Fibroblast of skin of back (primary cell): Measurements from ENCODE around the gene ACTL7B. TPM values are rescaled to one million over a fixed set of nuclear protein-coding genes. Genes with fewer than 3 reads are reported as not detected.
"Not testable (repeated sequence)": the region's sequence is repeated elsewhere in the genome, so short reads cannot be mapped to it uniquely, and the experiment has no call there.

Experiments
- DNase-seq: peaks from one replicate; pipeline ENCODE4 v3.0.0-alpha.2; 2013
- polyA plus RNA-seq, 2 experiments: library from polyadenylated mRNA; unstranded; fragments of 120-200 nt; gene quantifications; one replicate each; pipeline ENCODE4 v1.2.1, GENCODE V29; 2013; ENCODE audit not compliant: insufficient read length in 2 of 2

Gene ACTL7B, protein sequence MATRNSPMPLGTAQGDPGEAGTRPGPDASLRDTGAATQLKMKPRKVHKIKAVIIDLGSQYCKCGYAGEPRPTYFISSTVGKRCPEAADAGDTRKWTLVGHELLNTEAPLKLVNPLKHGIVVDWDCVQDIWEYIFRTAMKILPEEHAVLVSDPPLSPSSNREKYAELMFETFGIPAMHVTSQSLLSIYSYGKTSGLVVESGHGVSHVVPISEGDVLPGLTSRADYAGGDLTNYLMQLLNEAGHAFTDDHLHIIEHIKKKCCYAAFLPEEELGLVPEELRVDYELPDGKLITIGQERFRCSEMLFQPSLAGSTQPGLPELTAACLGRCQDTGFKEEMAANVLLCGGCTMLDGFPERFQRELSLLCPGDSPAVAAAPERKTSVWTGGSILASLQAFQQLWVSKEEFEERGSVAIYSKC
- polyA plus RNA-seq (2013, experiment 1 of 2; ENCODE audit: insufficient read length), result not detected
- polyA plus RNA-seq (2013, experiment 2 of 2; ENCODE audit: insufficient read length), result not detected

GRCh38 chr9:108855888-108856287, at the start of gene ACTL7B:
ACTL7B (minus strand) TSS chr9:108855986; CDS start chr9:108855930, 56 bp downstream.
- no peak for DNase-seq

DNA sequence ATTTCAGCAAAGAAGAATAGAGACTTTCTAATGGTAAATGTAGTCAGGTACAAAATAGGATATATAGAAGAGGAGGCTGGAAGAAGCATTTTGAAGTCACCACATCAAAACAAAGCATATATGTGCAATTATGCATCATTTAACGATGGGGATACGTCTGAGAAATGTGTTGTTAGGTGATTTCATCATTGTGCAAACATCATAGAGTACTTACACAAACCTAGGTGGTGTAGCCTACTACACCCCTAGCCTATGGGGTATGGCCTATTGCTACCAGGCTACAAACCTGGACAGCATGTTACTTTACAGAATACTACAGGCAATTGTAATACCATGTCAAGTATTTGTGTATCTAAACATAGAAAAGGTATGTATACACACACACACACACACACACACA, 49.7 kb upstream of the ACTL7B start:
- DNase-seq, result no peak

DNA sequence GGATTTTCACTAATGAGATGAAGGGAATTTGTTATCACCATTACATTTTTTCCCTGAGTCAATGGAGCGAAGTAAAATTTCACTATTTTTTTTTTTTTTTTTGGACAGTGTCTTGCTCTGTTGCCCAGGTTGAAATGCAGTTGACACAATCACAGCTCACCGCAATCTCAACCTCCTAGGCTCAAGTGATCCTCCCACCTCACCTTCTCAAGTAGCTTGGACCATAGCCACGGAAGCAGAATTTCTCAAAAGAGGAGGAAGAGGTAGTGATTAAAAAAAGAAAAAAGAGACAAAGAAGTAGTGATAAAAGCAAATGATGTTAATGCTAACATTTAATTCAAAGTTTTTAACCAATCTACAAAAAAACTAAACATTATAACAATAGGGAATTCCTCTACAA, 48.4 kb upstream of the ACTL7B start:
- DNase-seq, result no peak

- peak; percentile 2 for DNase-seq
These were observed 47.8 kb upstream of the ACTL7B start for GRCh38 chr9:108903420-108904103.

GRCh38 chr9:108900176-108900575, 44.4 kb upstream of the ACTL7B start:
- DNase-seq, result no peak

DNA sequence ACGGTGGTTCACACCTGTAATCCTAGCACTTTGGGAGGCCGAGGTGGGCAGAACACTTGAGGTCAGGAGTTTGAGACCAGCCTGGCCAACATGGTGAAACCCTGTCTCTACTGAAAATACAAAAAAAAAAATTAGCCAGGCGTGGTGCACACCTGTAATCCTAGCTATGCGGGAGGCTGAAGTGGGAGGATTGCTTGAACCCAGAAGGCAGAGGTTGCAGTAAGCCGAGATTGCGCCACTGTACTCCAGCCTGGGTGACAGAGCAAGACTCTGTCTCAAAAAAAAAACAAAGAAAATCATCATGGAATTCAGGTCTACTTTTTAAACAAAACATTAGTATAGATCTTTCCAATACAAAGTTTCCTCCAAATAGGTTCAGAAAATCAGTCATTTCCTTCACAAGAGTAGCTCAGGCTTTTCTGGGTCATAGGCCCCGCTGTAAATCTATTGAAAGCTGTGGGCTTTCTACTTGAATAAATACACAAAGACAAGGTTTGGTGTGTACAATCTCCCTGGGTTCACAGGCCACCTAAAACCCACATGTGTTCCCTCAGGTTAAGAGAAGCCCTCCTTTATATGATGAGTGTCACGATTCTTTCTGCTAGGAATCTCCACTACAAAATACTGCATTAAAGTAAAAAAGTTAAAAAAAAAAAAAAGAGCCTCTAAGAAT, 43.4 kb upstream of the ACTL7B start:
- not testable (repeated sequence) for DNase-seq

GRCh38 chr9:108897324-108898096, 41.7 kb upstream of the ACTL7B start:
- no peak for DNase-seq

GRCh38 chr9:108894225-108894997, 38.6 kb upstream of the ACTL7B start:
- no peak for DNase-seq

DNA sequence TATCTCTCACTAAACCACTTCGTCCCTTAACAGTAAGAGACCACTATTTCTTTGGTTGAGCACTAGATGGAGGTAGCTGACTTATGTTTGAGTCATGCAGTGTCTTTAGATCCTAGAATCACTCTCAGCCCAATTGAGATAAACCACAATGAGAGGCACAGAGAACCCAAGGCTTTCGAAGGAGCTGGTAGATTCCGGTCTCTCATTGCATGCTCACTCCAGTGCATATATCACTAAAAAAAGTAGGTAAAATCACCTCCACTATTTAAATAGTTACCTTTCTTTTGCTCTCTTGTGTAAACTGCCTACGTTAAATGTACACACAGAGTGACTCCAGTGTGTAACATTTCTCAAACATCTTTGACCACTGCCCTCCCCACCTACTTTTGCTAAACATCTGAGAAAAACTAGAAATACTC, 33.9 kb upstream of the ACTL7B start:
- peak; percentile 19 for DNase-seq

DNA sequence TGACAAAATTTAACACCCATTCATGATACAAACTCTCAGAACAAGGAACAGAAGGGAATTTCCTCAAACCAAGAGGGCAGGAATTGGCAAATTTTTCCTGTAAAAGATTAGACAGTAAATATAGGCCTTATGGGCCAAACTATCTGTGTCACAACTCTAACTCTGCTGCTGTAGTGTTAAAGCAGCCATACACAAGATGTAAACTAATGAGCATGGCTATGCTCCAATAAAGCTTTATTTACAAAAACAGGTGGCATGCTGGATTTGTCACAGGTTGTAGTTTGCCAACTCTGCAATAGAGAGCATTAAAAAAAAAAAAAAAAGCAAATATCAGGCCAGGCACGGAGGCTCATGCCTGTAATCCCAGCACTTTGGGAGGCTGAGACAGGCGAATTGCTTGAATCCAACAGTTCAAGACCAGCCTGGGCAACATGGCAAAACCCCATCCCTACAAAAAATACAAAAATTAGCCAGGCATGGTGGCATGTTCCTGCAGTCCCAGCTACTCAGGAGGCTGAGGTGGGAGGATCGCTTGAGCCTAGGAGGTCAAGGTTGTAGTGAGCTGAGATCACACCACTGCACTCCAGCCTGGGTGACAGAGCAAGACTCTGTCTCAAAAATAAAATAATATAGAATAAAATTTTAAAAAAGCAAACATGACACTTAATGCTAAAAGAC, 30.9 kb upstream of the ACTL7B start:
- not testable (repeated sequence) for DNase-seq

GRCh38 chr9:108885643-108886348, 30.0 kb upstream of the ACTL7B start:
- peak; percentile 68 for DNase-seq

DNA sequence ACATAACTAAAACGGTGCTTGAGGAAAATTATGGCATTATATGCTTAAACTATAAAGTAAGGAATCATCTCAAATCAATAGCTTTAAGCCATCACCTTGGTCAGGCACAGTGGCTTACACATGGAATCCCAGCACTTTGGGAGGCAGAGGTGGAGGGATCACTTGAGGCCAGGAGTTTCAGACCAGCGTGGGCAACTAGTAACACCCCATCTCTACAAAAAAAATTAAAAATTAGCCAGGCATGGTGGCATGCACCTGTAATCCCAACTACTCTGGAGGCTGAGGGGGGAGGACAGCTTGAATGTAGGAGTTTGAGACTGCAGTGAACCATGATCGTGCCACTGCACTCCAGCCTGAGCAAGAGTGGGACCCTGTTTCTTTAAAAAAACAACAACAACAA, 28.9 kb upstream of the ACTL7B start:
- DNase-seq, result no peak

DNA sequence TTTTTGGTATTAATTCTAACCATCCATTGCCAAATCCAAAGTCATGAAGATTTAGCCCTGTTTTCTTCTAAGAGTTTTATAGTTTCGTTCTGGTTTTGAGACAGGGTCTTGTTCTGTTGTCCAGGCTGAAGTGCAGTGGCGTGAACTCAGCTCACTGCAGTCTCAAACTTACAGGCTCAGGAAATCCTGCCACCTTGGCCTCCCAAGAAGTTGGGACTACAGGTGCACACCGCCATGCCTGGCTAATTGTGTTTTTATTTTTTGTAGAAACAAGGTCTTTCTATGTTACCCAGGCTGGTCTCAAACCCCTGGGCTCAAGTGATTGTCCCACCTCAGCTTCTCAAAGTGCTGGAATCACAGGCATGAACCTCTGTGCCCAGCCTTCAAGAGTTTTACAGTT, 27.3 kb upstream of the ACTL7B start:
- DNase-seq, result no peak

DNA sequence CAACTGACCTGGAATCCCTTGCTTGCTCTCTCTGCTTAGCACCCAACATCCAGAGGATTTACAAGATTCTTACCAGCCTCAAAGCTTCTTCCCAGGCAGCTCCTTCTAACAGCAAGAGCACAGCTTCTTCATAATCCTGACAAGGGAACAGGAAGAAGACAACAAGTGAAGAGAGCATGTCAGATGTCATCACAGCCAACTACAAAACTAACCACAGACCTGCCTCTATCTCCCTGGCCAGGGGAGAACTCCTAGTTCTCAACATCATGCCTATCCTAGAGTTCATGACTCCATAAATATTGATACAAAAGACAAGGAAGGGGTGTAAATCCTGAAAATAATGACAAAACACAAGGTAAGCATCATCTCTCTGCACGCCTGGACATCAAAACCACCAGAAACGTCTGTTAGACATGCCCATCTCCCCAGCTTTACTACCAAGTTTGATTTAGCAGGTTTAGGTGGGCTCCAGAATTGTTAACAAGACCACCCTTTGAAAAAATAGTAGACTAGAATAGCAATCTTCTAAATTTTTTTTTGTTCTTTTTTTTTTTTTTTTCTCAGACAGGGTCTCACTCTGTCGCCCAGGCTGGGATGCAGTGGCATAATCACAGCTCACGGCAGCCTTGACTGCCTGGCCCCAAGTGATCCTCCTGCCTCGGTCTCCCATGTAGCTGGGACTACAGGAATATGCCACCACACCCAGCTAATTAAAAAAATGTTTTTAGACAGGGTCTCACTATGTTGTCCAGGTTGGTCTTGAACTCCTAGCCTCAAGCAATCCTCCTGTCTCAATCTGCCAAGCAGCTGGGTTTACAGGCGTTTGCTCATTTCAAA, 26.5 kb upstream of the ACTL7B start:
- no peak for DNase-seq

DNA sequence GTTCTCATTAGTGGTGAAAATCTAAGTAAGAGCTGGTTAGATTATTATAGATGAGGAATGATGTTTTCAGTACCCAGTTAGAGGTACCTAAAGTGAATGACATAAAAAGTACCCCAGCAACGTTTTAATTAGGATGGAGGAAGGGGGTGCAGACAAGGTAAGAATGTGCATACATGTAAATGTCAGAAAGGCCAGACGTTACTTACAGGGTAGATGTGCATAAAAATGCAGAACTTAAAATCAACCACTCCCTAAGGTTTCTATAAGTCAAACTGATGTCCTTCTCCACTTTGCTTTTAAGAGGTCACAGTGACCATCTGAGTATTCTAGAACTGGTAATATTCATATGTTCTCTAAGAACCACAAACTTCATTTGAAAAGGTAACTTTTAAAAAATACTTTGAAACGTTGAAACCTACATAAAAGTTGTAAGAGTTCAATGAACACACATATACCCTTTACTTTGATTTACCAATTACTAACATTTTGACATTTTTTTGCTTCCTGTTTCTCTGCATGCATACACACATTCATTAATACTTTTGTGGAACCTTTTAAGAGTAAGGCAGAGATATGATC, 25.0 kb upstream of the ACTL7B start:
- DNase-seq, result no peak

- DNase-seq, result no peak
These were observed 21.7 kb upstream of the ACTL7B start for GRCh38 chr9:108877524-108877923.

- no peak for DNase-seq
These were observed 20.6 kb upstream of the ACTL7B start for GRCh38 chr9:108876425-108876824.

GRCh38 chr9:108874058-108874788, 18.4 kb upstream of the ACTL7B start:
- DNase-seq, result no peak
